Stimulated activated CD4-positive, alpha-beta T cell treated with anti-CD3 and anti-CD28 coated beads, TNF-alpha, amount 100 ng/mL, for 1 hour (primary cell): ENCODE results near the gene KDM7A.
A peak's percentile ranks its signal among the peaks of the same experiment; 100 is the strongest.
"Not testable (repeated sequence)": the region's sequence is repeated elsewhere in the genome, so short reads cannot be mapped to it uniquely, and the experiment has no call there.

Experiments
- DNase-seq, 3 donors: peaks; one replicate each; pipeline ENCODE4 v3.0.0-alpha.2; 2020; ENCODE audit warnings: low read depth in 3 of 3, low spot score in 1 of 3

The KDM7A gene

DNA sequence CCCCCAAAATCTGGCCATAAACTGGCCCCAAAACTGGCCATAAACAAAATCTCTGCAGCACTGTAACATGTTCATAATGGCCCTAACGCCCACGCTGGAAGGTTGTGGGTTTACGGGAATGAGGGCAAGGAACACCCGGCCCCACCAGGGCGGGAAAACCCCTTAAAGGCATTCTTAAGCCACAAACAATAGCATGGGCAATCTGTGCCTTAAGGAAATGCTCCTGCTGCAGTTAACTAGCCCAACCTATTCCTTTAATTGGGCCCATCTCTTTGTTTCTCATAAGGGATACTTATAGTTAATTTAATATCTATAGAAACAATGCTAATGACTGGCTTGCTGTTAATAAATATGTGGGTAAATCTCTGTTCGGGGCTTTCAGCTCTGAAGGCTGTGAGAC lies 26.2 kb upstream of the KDM7A start:
- not testable (repeated sequence) for DNase-seq

DNA sequence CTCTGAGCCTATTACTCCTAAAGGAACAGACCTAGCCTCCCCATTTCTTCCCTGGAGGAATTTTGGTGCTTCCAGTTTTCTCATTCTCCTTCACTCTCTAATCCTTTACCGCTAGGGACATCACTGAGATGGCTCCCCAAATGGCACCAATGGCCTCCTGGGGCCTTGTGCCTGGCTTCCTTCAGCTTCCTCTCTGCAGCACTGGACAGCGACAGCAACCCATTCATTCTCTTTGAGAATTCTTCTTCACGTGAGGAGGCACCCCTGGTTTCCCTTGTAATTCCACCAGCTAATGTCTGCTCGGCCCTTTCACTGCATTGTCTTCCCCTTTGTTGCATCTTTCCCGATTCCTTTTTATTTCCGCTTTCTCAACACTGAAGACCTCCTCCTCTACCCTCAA lies 24.6 kb upstream of the KDM7A start:
- no peak for DNase-seq

DNA sequence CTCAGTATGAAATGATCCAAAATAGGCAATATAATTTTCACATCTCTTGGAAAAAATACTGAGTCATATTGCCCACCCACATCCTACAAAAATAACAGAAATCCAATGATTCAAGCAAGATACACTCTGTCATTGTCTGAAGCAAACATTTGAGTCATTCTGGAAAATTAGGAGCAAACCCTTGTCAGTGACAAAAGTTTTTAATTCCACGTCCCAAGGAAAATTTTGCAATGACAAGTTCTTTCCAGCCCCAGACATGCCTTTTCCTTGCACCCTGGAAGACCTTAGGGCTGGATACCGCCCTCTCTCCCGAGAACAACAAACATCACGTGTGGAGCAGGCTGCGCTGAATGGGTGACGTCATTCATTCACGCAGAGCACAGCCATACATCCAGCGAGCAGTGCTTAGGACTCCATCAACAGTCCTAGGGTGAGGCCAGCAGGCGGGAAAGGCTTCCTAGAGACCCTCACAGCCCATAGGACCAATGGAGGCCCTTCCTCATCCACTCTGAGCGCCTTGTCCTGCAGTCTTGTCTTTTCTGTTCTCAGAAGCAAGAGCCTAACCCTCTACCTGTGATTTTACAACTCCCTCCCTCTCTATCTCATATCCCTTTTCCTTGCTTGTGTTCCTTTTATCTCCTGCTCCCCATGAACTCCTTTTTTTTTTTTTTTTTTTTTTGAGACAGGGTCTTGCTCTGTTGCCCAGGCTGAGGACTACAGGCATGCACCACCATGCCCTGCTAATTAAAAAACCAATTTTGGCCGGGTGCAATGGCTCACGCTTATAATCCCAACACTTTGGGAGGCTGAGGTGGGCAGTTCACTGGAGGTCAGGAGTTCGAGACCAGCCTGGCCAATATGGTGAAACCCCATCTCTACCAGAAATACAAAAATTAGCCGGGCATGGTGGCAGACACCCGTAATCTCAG lies 23.5 kb upstream of the KDM7A start:
- DNase-seq = no peak

GRCh38 chr7:140197938-140198337 lies 21.2 kb upstream of the KDM7A start:
- no peak for DNase-seq

DNA sequence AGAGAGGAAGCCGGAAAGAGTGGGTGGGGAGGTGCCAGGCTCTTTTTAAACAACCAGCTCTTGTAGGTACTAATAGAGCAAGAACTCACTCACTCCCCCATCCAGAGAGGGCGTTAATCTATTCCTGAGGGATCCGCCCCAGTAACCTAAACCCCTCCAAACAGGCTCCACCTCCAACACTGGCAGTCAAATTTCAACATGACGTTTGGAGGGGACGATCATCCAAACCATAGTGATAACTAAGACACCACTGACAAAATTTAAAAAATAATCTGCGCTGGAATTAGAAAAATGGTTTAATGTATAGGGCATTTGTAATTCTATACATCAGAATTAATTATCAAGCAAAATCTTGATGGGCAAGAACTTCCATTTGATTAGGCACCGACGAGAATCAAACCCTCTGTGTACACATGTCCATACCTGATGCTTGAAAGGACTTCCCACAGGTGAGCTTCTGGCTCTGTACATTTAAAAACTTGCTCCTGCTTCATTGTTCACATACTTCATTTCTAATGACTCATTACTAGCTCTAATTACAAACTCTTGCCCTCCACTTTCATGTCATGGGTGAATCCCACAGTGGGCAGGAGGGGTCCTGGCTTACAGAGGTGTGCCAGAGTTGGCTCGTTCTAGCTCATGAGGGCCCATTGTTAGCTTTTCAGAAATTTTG lies 20.6 kb upstream of the KDM7A start:
- DNase-seq = no peak

- DNase-seq = no peak
Measured at GRCh38 chr7:140196361-140197217, 19.8 kb upstream of the KDM7A start.

DNA sequence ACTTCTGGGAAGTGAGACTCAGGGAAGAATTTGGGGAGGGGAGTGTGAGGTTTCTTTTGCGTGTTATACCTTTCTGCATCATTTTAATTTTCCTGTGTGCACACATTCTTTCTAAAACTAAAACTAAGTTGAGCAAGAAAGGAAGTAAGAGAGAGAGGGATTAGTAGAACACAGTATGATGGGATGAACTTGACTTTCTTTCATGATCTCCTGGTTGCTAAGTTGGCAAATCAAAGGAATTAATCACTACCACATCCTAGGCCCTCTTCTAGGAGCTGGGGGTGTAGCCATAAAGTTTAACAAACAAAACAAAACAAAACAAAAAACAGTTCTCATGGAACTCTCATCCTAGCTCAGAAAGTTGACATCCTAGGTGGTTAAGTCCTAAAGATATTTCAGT lies 19.1 kb upstream of the KDM7A start:
- no peak for DNase-seq

GRCh38 chr7:140192620-140193019 lies 15.8 kb upstream of the KDM7A start:
- DNase-seq = no peak

DNA sequence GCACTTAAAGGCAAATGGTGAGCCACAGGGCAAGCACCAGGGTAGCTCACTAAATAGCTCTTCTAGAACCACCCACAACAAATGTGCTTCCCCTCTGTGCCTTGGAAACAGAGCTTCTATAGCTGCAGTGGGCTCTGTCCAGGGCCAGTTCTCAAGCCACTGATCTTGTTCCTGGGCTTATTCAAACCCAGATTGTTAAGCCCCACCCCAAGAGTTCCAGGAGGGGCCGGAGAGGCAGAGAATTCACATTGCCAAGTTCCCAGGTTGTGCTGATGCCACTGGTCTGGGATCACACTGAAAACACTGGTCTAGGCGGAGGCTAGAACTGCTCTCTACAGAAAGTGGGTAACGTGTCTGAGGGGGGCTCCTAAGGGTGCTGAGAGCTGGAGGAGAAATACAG lies 15.4 kb upstream of the KDM7A start:
- DNase-seq = no peak

DNA sequence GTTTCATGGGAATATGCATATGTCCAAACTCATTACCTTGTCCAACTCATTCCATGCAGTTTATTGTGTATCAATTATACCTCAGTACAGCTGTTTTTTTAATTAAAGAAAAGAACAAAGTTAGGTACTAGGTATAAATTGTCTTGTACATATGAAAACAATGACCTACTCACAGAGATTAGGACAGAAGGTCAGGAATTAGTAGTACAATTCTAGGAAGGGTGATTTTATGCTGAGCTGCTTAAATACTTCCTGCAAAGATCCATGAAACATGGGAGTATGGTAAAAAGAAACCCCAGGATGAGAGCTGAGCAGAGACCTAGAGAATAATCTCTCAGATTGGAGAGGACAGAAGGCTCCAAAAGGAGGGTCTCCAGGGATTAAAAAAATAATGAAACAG lies 13.8 kb upstream of the KDM7A start:
- DNase-seq = no peak

DNA sequence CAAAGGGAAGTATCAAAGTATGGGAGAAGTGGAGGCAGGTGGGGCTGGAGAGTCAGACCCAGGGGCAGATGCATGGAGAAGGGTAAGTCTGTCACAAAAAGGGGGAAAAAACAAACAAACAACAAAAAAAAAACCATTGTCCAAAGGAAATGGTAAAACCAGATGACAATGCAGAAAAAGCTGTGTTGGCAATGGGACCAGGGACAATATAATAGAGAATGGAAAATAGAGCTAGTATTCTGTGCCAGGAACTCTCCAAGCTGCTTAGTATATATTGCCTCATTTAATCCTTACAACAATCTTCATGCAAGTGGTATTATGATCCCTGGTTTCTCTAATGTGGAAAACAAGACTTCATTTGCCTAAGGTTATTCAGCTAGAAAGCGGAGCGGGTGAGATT lies 13.1 kb upstream of the KDM7A start:
- DNase-seq = no peak

DNA sequence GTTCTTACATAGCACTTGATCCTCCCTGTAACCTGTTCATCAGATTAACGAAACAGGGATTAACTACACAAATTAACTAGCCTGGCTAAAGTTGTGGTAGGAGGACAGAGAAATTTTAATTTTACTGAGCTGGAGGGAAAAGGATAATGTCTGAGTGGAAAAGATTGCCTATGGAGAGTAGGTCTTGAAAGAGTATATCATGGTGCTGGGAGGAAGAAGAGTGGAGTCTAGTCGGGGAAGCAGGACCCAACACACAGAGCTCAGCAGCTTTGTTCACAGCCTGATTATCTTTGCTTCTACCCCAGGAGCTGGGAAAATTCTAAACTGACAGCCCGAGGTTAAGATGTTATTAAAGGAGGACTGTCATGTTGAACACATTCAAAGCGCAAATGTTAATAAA lies 6.1 kb upstream of the KDM7A start:
- DNase-seq = no peak

DNA sequence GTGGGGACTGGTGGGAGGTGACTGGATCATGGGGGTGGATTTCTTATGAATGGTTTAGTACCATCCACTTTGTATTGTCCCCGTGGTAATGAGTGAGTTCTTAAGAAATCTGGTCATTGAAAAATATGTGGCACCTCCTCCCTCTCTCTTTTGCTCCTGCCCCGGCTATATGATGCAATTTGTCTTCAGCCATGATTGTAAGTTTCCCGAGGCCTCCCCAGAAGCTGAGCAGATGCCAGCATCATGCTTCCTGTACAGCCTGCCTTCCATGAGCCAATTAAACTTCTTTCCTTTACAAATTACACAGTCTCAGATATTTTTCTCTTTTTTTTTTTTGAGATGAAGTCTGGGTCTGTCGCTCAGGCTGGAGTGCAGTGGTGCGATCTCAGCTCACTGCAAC lies 2.6 kb upstream of the KDM7A start:
- no peak for DNase-seq

DNA sequence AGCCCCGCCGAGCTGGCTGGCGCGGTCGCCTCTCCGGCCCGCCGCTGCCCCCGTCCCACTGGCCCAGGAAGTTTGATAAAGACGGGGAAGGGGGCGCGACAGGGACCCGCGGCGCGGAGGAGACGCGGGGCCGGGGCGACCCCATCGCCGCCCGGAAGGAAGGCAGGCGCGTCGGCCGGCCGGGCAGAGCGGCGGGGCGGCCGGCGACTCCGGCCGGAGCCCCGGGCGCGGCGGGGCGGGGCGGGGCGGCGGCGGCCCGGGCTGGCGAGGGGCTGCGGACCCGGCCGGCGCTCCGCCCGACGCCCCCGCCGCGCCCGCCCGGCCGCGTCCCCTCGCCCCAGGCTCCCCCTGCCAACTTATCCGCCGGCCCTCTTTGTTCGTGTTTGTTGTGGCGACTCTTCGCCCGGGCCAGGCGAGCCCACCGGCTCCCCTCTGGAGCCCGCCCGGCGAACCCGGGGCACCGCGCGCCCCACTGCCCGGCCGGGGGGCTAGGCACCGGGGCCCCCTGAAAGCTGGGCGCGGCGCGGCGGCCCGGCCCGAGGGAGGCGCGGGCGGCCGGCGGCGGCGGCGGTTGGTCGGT lies 571 bp downstream of the KDM7A start:
- no peak for DNase-seq

- DNase-seq = peak; percentile 55 to 86 (median 75)
Measured at GRCh38 chr7:140175221-140176121, 1.3 kb downstream of the KDM7A start.

DNA sequence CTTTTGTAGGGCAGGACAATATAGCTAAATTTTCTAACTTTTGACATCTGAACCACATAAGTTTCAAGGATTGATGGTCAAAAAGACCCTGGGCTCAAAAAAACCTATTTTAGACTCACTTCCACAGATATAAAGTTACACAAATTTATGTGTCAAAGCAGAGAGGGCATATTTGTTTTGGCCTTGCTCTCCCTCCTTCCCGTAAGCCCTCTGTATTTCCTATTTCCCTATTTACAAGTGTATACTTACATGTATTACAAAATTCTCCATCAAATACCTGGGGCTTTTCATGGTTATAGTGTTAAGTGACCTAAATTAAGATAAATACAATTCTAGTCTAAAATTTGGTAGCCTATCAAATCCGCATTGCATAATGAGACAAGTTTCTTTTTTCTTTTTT lies 2.6 kb downstream of the KDM7A start:
- no peak for DNase-seq

GRCh38 chr7:140170375-140170774 lies 6.4 kb downstream of the KDM7A start:
- DNase-seq = no peak

GRCh38 chr7:140168816-140169215 lies 8.0 kb downstream of the KDM7A start:
- no peak for DNase-seq

DNA sequence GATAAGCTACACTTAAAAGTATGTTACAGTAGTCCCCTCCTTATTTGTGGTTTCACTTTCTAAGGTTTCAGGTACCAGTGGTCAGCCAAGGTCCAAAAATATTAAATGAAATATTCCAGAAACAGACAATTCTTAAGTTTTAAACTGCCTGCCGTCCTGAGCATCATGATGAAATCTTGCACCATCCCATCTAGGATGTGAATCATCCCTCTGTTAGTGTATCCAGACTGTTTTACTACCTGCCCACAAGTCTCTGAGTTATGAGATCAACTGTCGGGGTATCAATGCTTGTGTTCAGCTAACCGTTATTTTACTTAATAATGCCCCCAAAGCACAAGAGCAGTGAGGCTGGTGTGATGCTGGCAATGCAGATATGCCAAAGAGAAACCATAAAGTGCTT lies 11.4 kb downstream of the KDM7A start:
- no peak for DNase-seq

GRCh38 chr7:140162081-140162480 lies 14.7 kb downstream of the KDM7A start:
- not testable (repeated sequence) for DNase-seq
